ENCODE results near the gene JPH3. TPM values are rescaled to one million over a fixed set of nuclear protein-coding genes. Genes with fewer than 3 reads are reported as not detected.

The JPH3 gene
- total RNA-seq, 4 donors from 2014 or later = 0.72 to 4.4 (median 1.1) TPM

DNA sequence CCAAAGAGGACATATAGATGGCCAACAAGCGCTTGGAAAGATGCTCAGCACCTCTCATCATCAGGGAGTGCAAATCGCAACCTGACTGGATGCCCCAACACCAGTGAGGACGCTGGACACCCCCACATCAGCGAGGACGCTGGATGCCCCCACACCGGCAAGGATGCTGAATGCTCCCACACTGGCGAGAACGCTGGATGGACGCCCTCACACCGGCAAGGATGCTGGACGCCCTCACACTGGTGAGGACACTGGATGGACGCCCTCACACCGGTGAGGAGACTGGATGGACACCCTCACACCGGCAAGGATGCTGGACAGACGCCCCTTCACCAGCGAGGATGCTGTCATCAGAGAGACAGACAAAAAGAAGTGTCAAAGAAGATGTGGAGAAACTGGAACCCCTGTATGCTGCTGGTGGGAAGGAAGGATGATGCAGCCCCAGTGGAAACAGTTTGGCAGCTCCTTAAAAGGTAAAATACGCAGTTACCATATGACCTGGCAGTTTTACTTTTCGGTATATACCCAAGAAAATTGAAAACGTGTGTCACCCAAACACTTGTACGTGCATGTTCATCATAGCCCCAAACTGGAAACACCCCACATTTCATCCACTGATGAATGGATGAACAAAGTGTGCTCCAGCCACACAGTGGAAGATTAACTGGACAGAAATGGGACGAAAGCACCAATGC is 10.1 kb upstream of the JPH3 start:
- WGBS, 2 donors (ENCODE audit: low coverage in 1 of 2) = 70 to 72% methylated on average over 8 to 13 of the region's 21 CpGs
- ATAC-seq = no peak
- Histone ChIP-seq H3K4me1 (peaks cover 0 to 8% (median 0%) of the 10 kb centered on the region in 3 donors), H3K27ac (no peak overlapping the region), H3K9me3 (no peaks in the 10 kb centered on the region), H3K27me3 (peaks cover 56% of the 10 kb centered on the region), H3K36me3 (no peaks in the 10 kb centered on the region), H3K4me3 (no peak overlapping the region)
- TF ChIP-seq, protein P1, sequence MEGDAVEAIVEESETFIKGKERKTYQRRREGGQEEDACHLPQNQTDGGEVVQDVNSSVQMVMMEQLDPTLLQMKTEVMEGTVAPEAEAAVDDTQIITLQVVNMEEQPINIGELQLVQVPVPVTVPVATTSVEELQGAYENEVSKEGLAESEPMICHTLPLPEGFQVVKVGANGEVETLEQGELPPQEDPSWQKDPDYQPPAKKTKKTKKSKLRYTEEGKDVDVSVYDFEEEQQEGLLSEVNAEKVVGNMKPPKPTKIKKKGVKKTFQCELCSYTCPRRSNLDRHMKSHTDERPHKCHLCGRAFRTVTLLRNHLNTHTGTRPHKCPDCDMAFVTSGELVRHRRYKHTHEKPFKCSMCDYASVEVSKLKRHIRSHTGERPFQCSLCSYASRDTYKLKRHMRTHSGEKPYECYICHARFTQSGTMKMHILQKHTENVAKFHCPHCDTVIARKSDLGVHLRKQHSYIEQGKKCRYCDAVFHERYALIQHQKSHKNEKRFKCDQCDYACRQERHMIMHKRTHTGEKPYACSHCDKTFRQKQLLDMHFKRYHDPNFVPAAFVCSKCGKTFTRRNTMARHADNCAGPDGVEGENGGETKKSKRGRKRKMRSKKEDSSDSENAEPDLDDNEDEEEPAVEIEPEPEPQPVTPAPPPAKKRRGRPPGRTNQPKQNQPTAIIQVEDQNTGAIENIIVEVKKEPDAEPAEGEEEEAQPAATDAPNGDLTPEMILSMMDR (IDR thresholded peaks at IDR 0.05) = no peak
- TF ChIP-seq POLR2A (IDR thresholded peaks at IDR 0.05) = no peak
- TF ChIP-seq POLR2AphosphoS5 (IDR thresholded peaks at IDR 0.05) = no peak
- no peak for TF ChIP-seq EP300 (IDR thresholded peaks at IDR 0.05)

DNA sequence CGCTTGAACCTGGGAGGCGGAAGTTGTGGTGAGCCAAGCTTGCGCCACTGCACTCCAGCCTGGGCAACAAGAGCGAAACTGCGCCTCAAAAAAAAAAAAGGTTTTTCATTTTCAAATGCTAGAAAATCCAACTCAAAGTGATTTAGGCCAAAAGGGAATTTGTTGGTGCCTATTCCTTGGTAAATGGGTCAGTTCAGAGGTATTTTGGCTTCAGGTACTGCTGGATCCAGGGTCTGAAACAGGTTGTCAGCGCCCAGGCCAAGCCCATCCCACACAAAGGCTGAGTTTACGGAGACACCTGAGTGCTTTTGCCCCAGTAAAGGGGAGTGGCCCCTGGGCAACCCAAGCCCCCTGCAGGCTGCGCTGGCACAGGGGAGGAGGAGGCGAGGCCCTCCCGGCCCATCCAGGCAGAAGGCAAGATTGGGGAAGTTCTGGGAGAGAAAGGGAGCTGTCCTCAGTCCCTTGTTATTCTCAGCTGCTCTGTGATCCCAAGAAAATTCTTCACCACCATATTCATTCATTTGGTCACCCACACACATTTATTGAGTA is 8.5 kb upstream of the JPH3 start:
- peaks cover 0 to 5% (median 0%) of the 10 kb centered on the region in 3 donors for H3K9me3 ChIP-seq
- peaks cover 0 to 5% (median 0%) of the 10 kb centered on the region in 3 donors for H3K4me1 ChIP-seq
- H3K27me3 ChIP-seq = peaks cover 54% of the 10 kb centered on the region
- no peak overlapping the region for H3K27ac ChIP-seq
- 93 to 98% methylated on average over 5 of the region's 10 CpGs for whole genome bisulfite sequencing, 2 donors (ENCODE audit: low coverage in 1 of 2)
- H3K36me3 ChIP-seq = no peaks in the 10 kb centered on the region
- TF ChIP-seq EP300 (IDR thresholded peaks at IDR 0.05) (no peak), POLR2A (IDR thresholded peaks at IDR 0.05) (no peak), POLR2AphosphoS5 (IDR thresholded peaks at IDR 0.05) (no peak)
- TF ChIP-seq, protein P1 (IDR thresholded peaks at IDR 0.05) = no peak
- no peak overlapping the region for H3K4me3 ChIP-seq
- no peak for ATAC-seq

DNA sequence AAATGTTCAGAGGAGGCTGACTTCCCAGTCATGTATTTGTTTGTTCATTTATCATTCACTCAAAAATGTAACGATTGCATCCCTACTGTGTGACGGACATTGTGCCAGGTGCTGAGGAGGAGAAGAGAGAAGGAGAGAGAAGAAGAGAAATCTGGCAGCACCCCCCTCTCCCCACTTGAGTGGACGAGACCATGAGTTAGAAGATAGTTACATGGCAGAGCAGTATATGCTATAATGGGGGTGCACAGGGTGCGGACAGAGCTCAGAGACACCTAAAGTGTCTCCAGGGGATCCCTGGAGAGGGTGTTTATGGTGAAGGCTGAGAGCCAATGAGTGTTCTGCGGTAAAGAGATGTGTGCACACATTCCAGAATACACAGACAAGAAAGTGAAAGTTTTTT is 6.6 kb upstream of the JPH3 start:
- no peak for TF ChIP-seq POLR2AphosphoS5 (IDR thresholded peaks at IDR 0.05)
- no peak for TF ChIP-seq POLR2A (IDR thresholded peaks at IDR 0.05)
- no peak overlapping the region for H3K4me3 ChIP-seq
- no peak for ATAC-seq
- H3K27me3 ChIP-seq = peaks cover 71% of the 10 kb centered on the region
- H3K27ac ChIP-seq = no peak overlapping the region
- H3K4me1 ChIP-seq = no peaks in the 10 kb centered on the region
- 66 to 76% methylated on average over 5 of the region's 5 CpGs for WGBS, 2 donors (ENCODE audit: low coverage in 1 of 2)
- peaks cover 0 to 15% (median 0%) of the 10 kb centered on the region in 3 donors for H3K9me3 ChIP-seq
- H3K36me3 ChIP-seq = no peaks in the 10 kb centered on the region

DNA sequence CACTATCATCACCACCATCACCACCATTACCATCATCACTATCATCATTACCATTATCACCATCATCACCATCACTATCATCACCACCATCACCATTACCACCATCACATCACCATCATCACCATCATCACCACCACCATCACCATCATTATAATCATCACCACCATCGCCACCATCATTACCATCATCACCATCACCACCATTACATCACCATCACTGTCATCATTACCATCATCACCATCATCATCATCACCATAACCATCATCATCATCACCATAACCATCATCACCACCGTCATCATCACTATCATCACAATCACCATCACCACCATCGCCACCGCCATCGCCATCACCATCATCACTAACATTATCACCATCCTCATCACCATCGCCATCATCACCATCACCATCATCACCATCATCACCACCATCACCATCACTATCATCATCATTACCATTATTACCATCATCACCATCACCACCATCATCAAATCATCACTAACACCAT is 4.9 kb upstream of the JPH3 start:
- 86 to 91% methylated on average over 6 of the region's 6 CpGs for WGBS, 2 donors (ENCODE audit: low coverage in 1 of 2)
- TF ChIP-seq EP300 (IDR thresholded peaks at IDR 0.05) = no peak
- no peak for TF ChIP-seq POLR2AphosphoS5 (IDR thresholded peaks at IDR 0.05)
- TF ChIP-seq, protein P1 (IDR thresholded peaks at IDR 0.05) = no peak
- TF ChIP-seq POLR2A (IDR thresholded peaks at IDR 0.05) = no peak
- Histone ChIP-seq H3K36me3 (no peaks in the 10 kb centered on the region), H3K27me3 (peaks cover 73% of the 10 kb centered on the region), H3K27ac (no peak overlapping the region), H3K4me1 (peaks cover 0 to 8% (median 0%) of the 10 kb centered on the region in 3 donors), H3K9me3 (peaks cover 0 to 15% (median 0%) of the 10 kb centered on the region in 3 donors), H3K4me3 (no peak overlapping the region)
- no peak for ATAC-seq

DNA sequence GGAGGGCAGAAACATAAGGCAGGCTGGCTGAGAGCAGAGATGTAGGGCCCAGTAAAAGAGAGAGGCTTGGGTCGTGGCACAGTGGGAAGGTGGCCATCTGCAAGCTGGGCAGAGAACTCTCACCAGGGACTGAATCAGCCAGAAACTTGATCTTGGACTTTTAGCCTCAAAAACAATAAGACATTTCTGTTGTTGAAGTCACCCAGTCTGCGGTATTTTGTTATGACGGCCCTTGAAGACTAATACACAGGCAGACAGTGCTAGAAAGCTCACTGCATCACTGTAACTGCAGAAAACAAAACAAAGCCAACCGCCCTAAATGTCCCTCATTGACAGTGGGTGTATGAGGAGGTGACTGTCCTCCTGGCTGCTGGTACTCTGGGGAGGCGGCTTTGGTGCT is 3.9 kb upstream of the JPH3 start:
- Histone ChIP-seq H3K4me1 (peaks cover 0 to 17% (median 0%) of the 10 kb centered on the region in 3 donors), H3K4me3 (no peak overlapping the region), H3K36me3 (no peaks in the 10 kb centered on the region), H3K9me3 (peaks cover 0 to 15% (median 0%) of the 10 kb centered on the region in 3 donors), H3K27me3 (peaks cover 76% of the 10 kb centered on the region), H3K27ac (no peak overlapping the region)
- no peak for ATAC-seq
- 72 to 95% methylated on average over 4 to 5 of the region's 5 CpGs for WGBS, 2 donors (ENCODE audit: low coverage in 1 of 2)
- no peak for TF ChIP-seq EP300 (IDR thresholded peaks at IDR 0.05)
- no peak for TF ChIP-seq POLR2AphosphoS5 (IDR thresholded peaks at IDR 0.05)
- TF ChIP-seq, protein P1 (IDR thresholded peaks at IDR 0.05) = no peak
- no peak for TF ChIP-seq POLR2A (IDR thresholded peaks at IDR 0.05)

Data from gastroesophageal sphincter (tissue), 4 donors.